ACHN (cell line): ENCODE data around the gene SND1.

ENCODE experiments used
- DNase-seq: peaks from one replicate; pipeline ENCODE4 v3.0.0-alpha.2; 2015
- in situ Hi-C: cut with HindIII; loops from 2 replicates; pipeline ENCODE4 v1.10.0; 2017; ENCODE audit warnings: low sequenced_read_pairs, low pct_ligation_motif_present, low pct_unique_long_range_greater_than_20kb

Gene SND1

GRCh38 chr7:128063088-128063487 lies 411.1 kb downstream of the SND1 start:
- in situ Hi-C loops = no loop called here
- no peak for DNase-seq

- in situ Hi-C loops = no loop called here
- no peak for DNase-seq
Measured at GRCh38 chr7:128065872-128066271, 413.9 kb downstream of the SND1 start.

- no peak for DNase-seq
- in situ Hi-C loops = no loop called here
Measured at GRCh38 chr7:128066395-128066794, 414.4 kb downstream of the SND1 start.

- in situ Hi-C loops = no loop called here
Measured at GRCh38 chr7:128066858-128067257, 414.9 kb downstream of the SND1 start.

GRCh38 chr7:128067983-128068382 lies 416.0 kb downstream of the SND1 start:
- no peak for DNase-seq
- in situ Hi-C loops = no loop called here

More at GRCh38 chr7:128066858-128067257, 414.9 kb downstream of the SND1 start:
- DNase-seq = no peak

- in situ Hi-C loops = no loop called here
- no peak for DNase-seq
Measured at GRCh38 chr7:128068785-128069184, 416.8 kb downstream of the SND1 start.

GRCh38 chr7:128069373-128070364 lies 417.7 kb downstream of the SND1 start:
- DNase-seq = no peak
- in situ Hi-C loops = no loop called here

GRCh38 chr7:128071376-128071775 lies 419.4 kb downstream of the SND1 start:
- DNase-seq = no peak
- in situ Hi-C loops = no loop called here

GRCh38 chr7:128071801-128072200 lies 419.8 kb downstream of the SND1 start:
- no peak for DNase-seq
- in situ Hi-C loops = no loop called here

GRCh38 chr7:128073671-128074310 lies 421.8 kb downstream of the SND1 start:
- DNase-seq = no peak
- in situ Hi-C loops = no loop called here

- no peak for DNase-seq
- in situ Hi-C loops = no loop called here
Measured at GRCh38 chr7:128074336-128074735, 422.3 kb downstream of the SND1 start.

- no peak for DNase-seq
- in situ Hi-C loops = no loop called here
Measured at GRCh38 chr7:128074736-128075135, 422.7 kb downstream of the SND1 start.

GRCh38 chr7:128075242-128076095 lies 423.5 kb downstream of the SND1 start:
- no peak for DNase-seq
- in situ Hi-C loops = no loop called here

GRCh38 chr7:128076196-128076795 lies 424.3 kb downstream of the SND1 start:
- DNase-seq = no peak
- in situ Hi-C loops = no loop called here

GRCh38 chr7:128076796-128077271 lies 424.8 kb downstream of the SND1 start:
- DNase-seq = no peak
- in situ Hi-C loops = no loop called here

GRCh38 chr7:128078309-128078708 lies 426.3 kb downstream of the SND1 start:
- DNase-seq = no peak
- in situ Hi-C loops = no loop called here

- no peak for DNase-seq
- in situ Hi-C loops = no loop called here
Measured at GRCh38 chr7:128080169-128080568, 428.2 kb downstream of the SND1 start.

- in situ Hi-C loops = no loop called here
Measured at GRCh38 chr7:128081351-128081750, 429.4 kb downstream of the SND1 start.

More at GRCh38 chr7:128081351-128081750, 429.4 kb downstream of the SND1 start:
- DNase-seq = no peak
